Measurements from ENCODE around the gene ZNF837.

Gene ZNF837

GRCh38 chr19:58372311-58373133 lies 8.3 kb downstream of the ZNF837 start:
- DNase-seq (ENCODE audit: low read depth in 2 of 2): no peak

GRCh38 chr19:58368561-58369360 lies 12.1 kb downstream of the ZNF837 start:
- no peak for DNase-seq (ENCODE audit: low read depth in 2 of 2)

- no peak for DNase-seq (ENCODE audit: low read depth in 2 of 2)
Observed at GRCh38 chr19:58367698-58368454, 13.0 kb downstream of the ZNF837 start.

- DNase-seq (ENCODE audit: low read depth in 2 of 2): no peak
Observed at GRCh38 chr19:58366585-58367430, 14.0 kb downstream of the ZNF837 start.

GRCh38 chr19:58364146-58364545 lies 16.7 kb downstream of the ZNF837 start:
- DNase-seq (ENCODE audit: low read depth in 2 of 2): no peak

GRCh38 chr19:58362272-58362994 lies 18.4 kb downstream of the ZNF837 start, which contains the start of gene ZNF497:
TSS of gene ZNF497 (minus strand) at chr19:58362751. CDS start at chr19:58357635, 5,116 bp downstream.
- peak; percentile 94 to 95 for DNase-seq (ENCODE audit: low read depth in 2 of 2)

GRCh38 chr19:58361900-58362271 lies 18.9 kb downstream of the ZNF837 start:
- no peak for DNase-seq (ENCODE audit: low read depth in 2 of 2)

GRCh38 chr19:58357481-58358145 lies 23.2 kb downstream of the ZNF837 start:
- no peak for DNase-seq (ENCODE audit: low read depth in 2 of 2)

GRCh38 chr19:58356766-58357480 lies 23.9 kb downstream of the ZNF837 start:
- no peak for DNase-seq (ENCODE audit: low read depth in 2 of 2)

GRCh38 chr19:58355908-58356765 lies 24.7 kb downstream of the ZNF837 start:
- no peak for DNase-seq (ENCODE audit: low read depth in 2 of 2)

- DNase-seq (ENCODE audit: low read depth in 2 of 2): no peak
Observed at GRCh38 chr19:58355215-58355796, 25.5 kb downstream of the ZNF837 start.

GRCh38 chr19:58354478-58355030 lies 26.3 kb downstream of the ZNF837 start:
- DNase-seq (ENCODE audit: low read depth in 2 of 2): no peak

GRCh38 chr19:58353717-58354477 lies 26.9 kb downstream of the ZNF837 start:
- no peak for DNase-seq (ENCODE audit: low read depth in 2 of 2)

- DNase-seq (ENCODE audit: low read depth in 2 of 2): no peak
Observed at GRCh38 chr19:58352760-58353671, 27.8 kb downstream of the ZNF837 start, which contains the start of gene A1BG. TSS of gene A1BG (minus strand) at chr19:58353492. CDS start at chr19:58353437, 55 bp downstream.

GRCh38 chr19:58351990-58352755 lies 28.7 kb downstream of the ZNF837 start:
- no peak for DNase-seq (ENCODE audit: low read depth in 2 of 2)
